WTC11 (cell line): ENCODE measurements around the gene ZNF787. TPM values are rescaled to one million over a fixed set of nuclear protein-coding genes. Genes with fewer than 3 reads are reported as not detected.
A peak's percentile ranks its signal among the peaks of the same experiment; 100 is the strongest.

ENCODE experiments used
- ATAC-seq: fragments of 200-7000 bp; cut with Tn5 transposase; 2 replicates; pipeline ENCODE4 v1.10.0; 2021; ENCODE audit warnings: mild to moderate bottlenecking, moderate library complexity
- CTCF ChIA-PET: fragments of 300-600 bp; sonication (Branson Sonifier 250); formaldehyde crosslinking; loops from one replicate; lab custom pipeline; 2021; ENCODE audit warnings: antibody characterized with exemption; lab: Charles Lee
- POLR2A ChIA-PET: fragments of 350-600 bp; sonication (Branson Sonifier 250); formaldehyde crosslinking; loops from one replicate; lab custom pipeline; 2021; ENCODE audit warnings: antibody characterized with exemption; lab: Charles Lee
- DNase-seq: peaks from one replicate; pipeline ENCODE4 v3.0.0; 2021; ENCODE audit warnings: low spot score
- H3K27ac Mint-ChIP-seq: 2 replicates; pipeline ENCODE4 v1.8.0; 2021; ENCODE audit warnings: mixed read lengths
- H3K27me3 Mint-ChIP-seq: 2 replicates; pipeline ENCODE4 v1.8.0; 2021; ENCODE audit warnings: low read depth, mild to moderate bottlenecking, moderate library complexity, mixed read lengths
- H3K36me3 Mint-ChIP-seq: 2 replicates; pipeline ENCODE4 v1.8.0; 2021; ENCODE audit warnings: mixed read lengths
- H3K4me1 Mint-ChIP-seq: 2 replicates; pipeline ENCODE4 v1.8.0; 2022; ENCODE audit warnings: mixed read lengths
- H3K4me3 Mint-ChIP-seq: 2 replicates; pipeline ENCODE4 v1.8.0; 2021; ENCODE audit warnings: mild to moderate bottlenecking, moderate library complexity, mixed read lengths
- H3K9me3 Mint-ChIP-seq: 2 replicates; pipeline ENCODE4 v1.8.0; 2021; ENCODE audit warnings: mixed read lengths
- CREB1 ChIP-seq: sonication (generic); formaldehyde crosslinking; IDR thresholded peaks from 2 replicates; pipeline ENCODE4 v1.8.0; 2023; ENCODE audit warnings: mild to moderate bottlenecking, missing genetic modification reagents
- EMX1 ChIP-seq: fragments of 250-450 bp; sonication (Bioruptor Pico); IDR thresholded peaks from 2 replicates; pipeline ENCODE4 v1.8.0; 2021; ENCODE audit warnings: mild to moderate bottlenecking
- FOXJ3 ChIP-seq: sonication (generic); formaldehyde crosslinking; IDR thresholded peaks from 2 replicates; pipeline ENCODE4 v1.9.0; 2021; ENCODE audit warnings: missing genetic modification reagents, mild to moderate bottlenecking, borderline replicate concordance
- IRF2 ChIP-seq: sonication (generic); formaldehyde crosslinking; IDR thresholded peaks from 2 replicates; pipeline ENCODE4 v1.8.0; 2022; ENCODE audit warnings: low read depth, missing genetic modification reagents, borderline replicate concordance
- JAZF1 ChIP-seq: fragments of 250-450 bp; sonication (Bioruptor Pico); IDR thresholded peaks from 2 replicates; pipeline ENCODE4 v1.9.0; 2021; ENCODE audit warnings: moderate library complexity, mild to moderate bottlenecking, inconsistent platforms
- NFATC4 ChIP-seq: fragments of 250-450 bp; sonication (Bioruptor Pico); IDR thresholded peaks from 2 replicates; pipeline ENCODE4 v1.9.0; 2021; ENCODE audit warnings: mild to moderate bottlenecking
- OVOL2 ChIP-seq: fragments of 250-450 bp; sonication (Bioruptor Pico); IDR thresholded peaks from 2 replicates; pipeline ENCODE4 v1.9.0; 2021; ENCODE audit warnings: mild to moderate bottlenecking, borderline replicate concordance
- RELA ChIP-seq: sonication (generic); formaldehyde crosslinking; IDR thresholded peaks from 2 replicates; pipeline ENCODE4 v1.8.1; 2022; ENCODE audit warnings: missing genetic modification reagents, mild to moderate bottlenecking, borderline replicate concordance
- RORB ChIP-seq: fragments of 250-450 bp; sonication (Bioruptor Pico); IDR thresholded peaks from 2 replicates; pipeline ENCODE4 v1.9.0; 2021; ENCODE audit warnings: mild to moderate bottlenecking
- SMAD3 ChIP-seq: sonication (generic); formaldehyde crosslinking; IDR thresholded peaks from 2 replicates; pipeline ENCODE4 v1.8.0; 2022; ENCODE audit warnings: missing genetic modification reagents, mild to moderate bottlenecking, borderline replicate concordance
- SOX15 ChIP-seq: fragments of 250-450 bp; sonication (Bioruptor Pico); IDR thresholded peaks from 2 replicates; pipeline ENCODE4 v1.9.0; 2021; ENCODE audit warnings: mild to moderate bottlenecking
- ZNF121 ChIP-seq: sonication (generic); formaldehyde crosslinking; IDR thresholded peaks from 2 replicates; pipeline ENCODE4 v1.8.0; 2023; ENCODE audit warnings: missing genetic modification reagents
- ZNF219 ChIP-seq: sonication (generic); formaldehyde crosslinking; IDR thresholded peaks from 2 replicates; pipeline ENCODE4 v1.8.0; 2023; ENCODE audit warnings: missing genetic modification reagents, mild to moderate bottlenecking, borderline replicate concordance
- ZNF263 ChIP-seq: sonication (generic); formaldehyde crosslinking; IDR thresholded peaks from 2 replicates; pipeline ENCODE4 v1.8.1; 2022; ENCODE audit warnings: low read depth, mild to moderate bottlenecking, moderate library complexity, missing genetic modification reagents
- ZNF317 ChIP-seq: sonication (generic); formaldehyde crosslinking; IDR thresholded peaks from 2 replicates; pipeline ENCODE4 v1.8.1; 2023; ENCODE audit warnings: low read depth, mild to moderate bottlenecking, moderate library complexity, missing genetic modification reagents, borderline replicate concordance
- ZNF671 ChIP-seq: fragments of 250-450 bp; sonication (Bioruptor Pico); IDR thresholded peaks from 2 replicates; pipeline ENCODE4 v1.8.0; 2021; ENCODE audit warnings: mild to moderate bottlenecking
- total RNA-seq: library from RNA; stranded (reverse); gene quantifications from 3 replicates; pipeline ENCODE4 v1.2.3, GENCODE V29; 2021
- TF ChIP-seq, protein P1 (sequence below): sonication (generic); formaldehyde crosslinking; IDR thresholded peaks from 2 replicates; pipeline ENCODE4 v1.8.0; 2022; ENCODE audit warnings: mild to moderate bottlenecking, missing genetic modification reagents
- TF ChIP-seq, protein P2 (sequence below): sonication (generic); formaldehyde crosslinking; IDR thresholded peaks from 2 replicates; pipeline ENCODE4 v1.8.0; 2023; ENCODE audit warnings: mild to moderate bottlenecking, missing genetic modification reagents
- TF ChIP-seq, protein P3 (sequence below): fragments of 250-450 bp; sonication (Bioruptor Pico); IDR thresholded peaks from 2 replicates; pipeline ENCODE4 v1.9.0; 2021; ENCODE audit warnings: mild to moderate bottlenecking
- TF ChIP-seq, protein P4 (sequence below): fragments of 250-450 bp; sonication (Bioruptor Pico); IDR thresholded peaks from 2 replicates; pipeline ENCODE4 v1.9.0; 2021; ENCODE audit warnings: mild to moderate bottlenecking, borderline replicate concordance
- TF ChIP-seq, protein P5 (sequence below): fragments of 250-450 bp; sonication (Bioruptor Pico); IDR thresholded peaks from 2 replicates; pipeline ENCODE4 v1.8.0; 2021; ENCODE audit warnings: mild to moderate bottlenecking
- TF ChIP-seq, protein P6 (sequence below): sonication (generic); formaldehyde crosslinking; IDR thresholded peaks from 2 replicates; pipeline ENCODE4 v1.8.0; 2022; ENCODE audit warnings: missing genetic modification reagents

Gene ZNF787
- total RNA-seq, 1 experiment from 2014 or later: 62.9 TPM

DNA sequence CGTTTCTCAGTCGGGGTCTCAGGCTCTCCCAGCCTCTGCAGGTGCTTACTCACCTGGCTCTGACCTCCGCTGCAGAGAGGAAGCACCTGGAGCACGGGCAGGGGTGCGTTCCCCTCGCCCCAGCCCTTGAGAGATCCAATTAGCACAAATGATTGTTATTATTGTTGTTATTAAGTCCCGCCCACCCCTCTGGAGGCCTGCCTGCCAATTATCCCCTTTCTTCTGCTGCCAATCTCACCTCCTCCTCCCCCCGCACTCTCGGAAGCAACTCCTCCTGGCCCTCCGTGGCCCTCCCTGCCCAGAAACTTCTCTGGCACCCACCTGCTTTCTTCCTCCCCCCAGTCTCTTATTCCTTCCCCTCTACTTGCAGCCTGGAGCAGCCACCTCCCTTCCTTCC is 8.8 kb downstream of the ZNF787 start (continued):
- TF ChIP-seq ZNF219 (CRISPR knock-in tag) (no peak), CREB1 (no peak), ZNF121 (CRISPR knock-in tag) (no peak), SMAD3 (no peak), RELA (CRISPR knock-in tag) (no peak)

DNA sequence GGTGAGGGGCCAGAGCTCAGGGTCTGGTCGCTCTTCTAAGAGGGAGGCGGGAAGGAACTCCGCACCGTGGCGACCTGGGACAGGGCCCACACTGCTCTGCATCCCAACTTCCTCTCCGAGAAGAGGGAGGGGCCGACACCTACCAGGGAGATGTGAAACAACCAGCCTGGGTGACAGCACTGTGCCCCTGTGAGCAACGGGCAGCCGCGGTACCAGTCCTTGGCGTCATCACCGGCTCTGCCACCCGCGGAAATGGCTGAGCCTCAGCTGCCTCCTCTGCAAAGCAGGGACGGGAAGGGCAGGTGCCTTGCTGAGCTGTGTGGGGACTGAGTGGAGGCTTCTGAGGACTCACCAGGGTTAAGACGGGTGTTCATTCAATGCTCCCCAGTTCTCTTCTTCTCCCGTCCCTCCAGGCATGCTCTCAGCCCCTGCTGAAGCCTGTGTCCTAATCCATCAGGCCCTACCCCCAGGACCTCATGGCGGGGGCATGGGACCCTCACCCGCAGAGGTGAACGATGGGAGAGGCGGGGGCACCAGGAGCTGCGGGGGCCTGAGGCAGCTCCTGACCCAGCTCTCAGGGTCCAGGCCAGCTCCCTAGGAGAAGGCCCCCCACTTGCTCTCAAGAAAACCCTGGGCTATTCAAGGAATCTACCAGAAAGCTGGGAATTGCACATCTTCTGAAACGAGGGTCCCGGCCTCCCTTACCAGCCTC is 9.3 kb downstream of the ZNF787 start:
- Mint-ChIP-seq H3K9me3 (no peaks in the 10 kb centered on the region), H3K27me3 (no peaks in the 10 kb centered on the region), H3K27ac (peak overlapping the region; percentile 65), H3K36me3 (no peaks in the 10 kb centered on the region), H3K4me3 (no peak overlapping the region), H3K4me1 (peaks cover 70% of the 10 kb centered on the region)
- no peak for DNase-seq
- no peak for TF ChIP-seq NFATC4 (CRISPR knock-in tag)
- TF ChIP-seq SOX15: no peak
- TF ChIP-seq, protein P1, sequence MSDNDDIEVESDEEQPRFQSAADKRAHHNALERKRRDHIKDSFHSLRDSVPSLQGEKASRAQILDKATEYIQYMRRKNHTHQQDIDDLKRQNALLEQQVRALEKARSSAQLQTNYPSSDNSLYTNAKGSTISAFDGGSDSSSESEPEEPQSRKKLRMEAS: no peak
- TF ChIP-seq OVOL2 (CRISPR knock-in tag): no peak
- TF ChIP-seq ZNF263 (CRISPR knock-in tag): no peak
- TF ChIP-seq ZNF671: no peak
- TF ChIP-seq, protein P2, sequence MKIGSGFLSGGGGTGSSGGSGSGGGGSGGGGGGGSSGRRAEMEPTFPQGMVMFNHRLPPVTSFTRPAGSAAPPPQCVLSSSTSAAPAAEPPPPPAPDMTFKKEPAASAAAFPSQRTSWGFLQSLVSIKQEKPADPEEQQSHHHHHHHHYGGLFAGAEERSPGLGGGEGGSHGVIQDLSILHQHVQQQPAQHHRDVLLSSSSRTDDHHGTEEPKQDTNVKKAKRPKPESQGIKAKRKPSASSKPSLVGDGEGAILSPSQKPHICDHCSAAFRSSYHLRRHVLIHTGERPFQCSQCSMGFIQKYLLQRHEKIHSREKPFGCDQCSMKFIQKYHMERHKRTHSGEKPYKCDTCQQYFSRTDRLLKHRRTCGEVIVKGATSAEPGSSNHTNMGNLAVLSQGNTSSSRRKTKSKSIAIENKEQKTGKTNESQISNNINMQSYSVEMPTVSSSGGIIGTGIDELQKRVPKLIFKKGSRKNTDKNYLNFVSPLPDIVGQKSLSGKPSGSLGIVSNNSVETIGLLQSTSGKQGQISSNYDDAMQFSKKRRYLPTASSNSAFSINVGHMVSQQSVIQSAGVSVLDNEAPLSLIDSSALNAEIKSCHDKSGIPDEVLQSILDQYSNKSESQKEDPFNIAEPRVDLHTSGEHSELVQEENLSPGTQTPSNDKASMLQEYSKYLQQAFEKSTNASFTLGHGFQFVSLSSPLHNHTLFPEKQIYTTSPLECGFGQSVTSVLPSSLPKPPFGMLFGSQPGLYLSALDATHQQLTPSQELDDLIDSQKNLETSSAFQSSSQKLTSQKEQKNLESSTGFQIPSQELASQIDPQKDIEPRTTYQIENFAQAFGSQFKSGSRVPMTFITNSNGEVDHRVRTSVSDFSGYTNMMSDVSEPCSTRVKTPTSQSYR: no peak
- TF ChIP-seq RORB: no peak
- TF ChIP-seq FOXJ3 (CRISPR knock-in tag): no peak
- no peak for TF ChIP-seq ZNF317 (CRISPR knock-in tag)
- TF ChIP-seq, protein P3, sequence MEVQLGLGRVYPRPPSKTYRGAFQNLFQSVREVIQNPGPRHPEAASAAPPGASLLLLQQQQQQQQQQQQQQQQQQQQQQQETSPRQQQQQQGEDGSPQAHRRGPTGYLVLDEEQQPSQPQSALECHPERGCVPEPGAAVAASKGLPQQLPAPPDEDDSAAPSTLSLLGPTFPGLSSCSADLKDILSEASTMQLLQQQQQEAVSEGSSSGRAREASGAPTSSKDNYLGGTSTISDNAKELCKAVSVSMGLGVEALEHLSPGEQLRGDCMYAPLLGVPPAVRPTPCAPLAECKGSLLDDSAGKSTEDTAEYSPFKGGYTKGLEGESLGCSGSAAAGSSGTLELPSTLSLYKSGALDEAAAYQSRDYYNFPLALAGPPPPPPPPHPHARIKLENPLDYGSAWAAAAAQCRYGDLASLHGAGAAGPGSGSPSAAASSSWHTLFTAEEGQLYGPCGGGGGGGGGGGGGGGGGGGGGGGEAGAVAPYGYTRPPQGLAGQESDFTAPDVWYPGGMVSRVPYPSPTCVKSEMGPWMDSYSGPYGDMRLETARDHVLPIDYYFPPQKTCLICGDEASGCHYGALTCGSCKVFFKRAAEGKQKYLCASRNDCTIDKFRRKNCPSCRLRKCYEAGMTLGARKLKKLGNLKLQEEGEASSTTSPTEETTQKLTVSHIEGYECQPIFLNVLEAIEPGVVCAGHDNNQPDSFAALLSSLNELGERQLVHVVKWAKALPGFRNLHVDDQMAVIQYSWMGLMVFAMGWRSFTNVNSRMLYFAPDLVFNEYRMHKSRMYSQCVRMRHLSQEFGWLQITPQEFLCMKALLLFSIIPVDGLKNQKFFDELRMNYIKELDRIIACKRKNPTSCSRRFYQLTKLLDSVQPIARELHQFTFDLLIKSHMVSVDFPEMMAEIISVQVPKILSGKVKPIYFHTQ (CRISPR knock-in tag): no peak
- TF ChIP-seq, protein P4, sequence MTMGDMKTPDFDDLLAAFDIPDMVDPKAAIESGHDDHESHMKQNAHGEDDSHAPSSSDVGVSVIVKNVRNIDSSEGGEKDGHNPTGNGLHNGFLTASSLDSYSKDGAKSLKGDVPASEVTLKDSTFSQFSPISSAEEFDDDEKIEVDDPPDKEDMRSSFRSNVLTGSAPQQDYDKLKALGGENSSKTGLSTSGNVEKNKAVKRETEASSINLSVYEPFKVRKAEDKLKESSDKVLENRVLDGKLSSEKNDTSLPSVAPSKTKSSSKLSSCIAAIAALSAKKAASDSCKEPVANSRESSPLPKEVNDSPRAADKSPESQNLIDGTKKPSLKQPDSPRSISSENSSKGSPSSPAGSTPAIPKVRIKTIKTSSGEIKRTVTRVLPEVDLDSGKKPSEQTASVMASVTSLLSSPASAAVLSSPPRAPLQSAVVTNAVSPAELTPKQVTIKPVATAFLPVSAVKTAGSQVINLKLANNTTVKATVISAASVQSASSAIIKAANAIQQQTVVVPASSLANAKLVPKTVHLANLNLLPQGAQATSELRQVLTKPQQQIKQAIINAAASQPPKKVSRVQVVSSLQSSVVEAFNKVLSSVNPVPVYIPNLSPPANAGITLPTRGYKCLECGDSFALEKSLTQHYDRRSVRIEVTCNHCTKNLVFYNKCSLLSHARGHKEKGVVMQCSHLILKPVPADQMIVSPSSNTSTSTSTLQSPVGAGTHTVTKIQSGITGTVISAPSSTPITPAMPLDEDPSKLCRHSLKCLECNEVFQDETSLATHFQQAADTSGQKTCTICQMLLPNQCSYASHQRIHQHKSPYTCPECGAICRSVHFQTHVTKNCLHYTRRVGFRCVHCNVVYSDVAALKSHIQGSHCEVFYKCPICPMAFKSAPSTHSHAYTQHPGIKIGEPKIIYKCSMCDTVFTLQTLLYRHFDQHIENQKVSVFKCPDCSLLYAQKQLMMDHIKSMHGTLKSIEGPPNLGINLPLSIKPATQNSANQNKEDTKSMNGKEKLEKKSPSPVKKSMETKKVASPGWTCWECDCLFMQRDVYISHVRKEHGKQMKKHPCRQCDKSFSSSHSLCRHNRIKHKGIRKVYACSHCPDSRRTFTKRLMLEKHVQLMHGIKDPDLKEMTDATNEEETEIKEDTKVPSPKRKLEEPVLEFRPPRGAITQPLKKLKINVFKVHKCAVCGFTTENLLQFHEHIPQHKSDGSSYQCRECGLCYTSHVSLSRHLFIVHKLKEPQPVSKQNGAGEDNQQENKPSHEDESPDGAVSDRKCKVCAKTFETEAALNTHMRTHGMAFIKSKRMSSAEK (CRISPR knock-in tag): no peak
- no peak for TF ChIP-seq EMX1 (CRISPR knock-in tag)
- TF ChIP-seq JAZF1 (CRISPR knock-in tag): no peak
- no peak for TF ChIP-seq IRF2
- TF ChIP-seq, protein P5, sequence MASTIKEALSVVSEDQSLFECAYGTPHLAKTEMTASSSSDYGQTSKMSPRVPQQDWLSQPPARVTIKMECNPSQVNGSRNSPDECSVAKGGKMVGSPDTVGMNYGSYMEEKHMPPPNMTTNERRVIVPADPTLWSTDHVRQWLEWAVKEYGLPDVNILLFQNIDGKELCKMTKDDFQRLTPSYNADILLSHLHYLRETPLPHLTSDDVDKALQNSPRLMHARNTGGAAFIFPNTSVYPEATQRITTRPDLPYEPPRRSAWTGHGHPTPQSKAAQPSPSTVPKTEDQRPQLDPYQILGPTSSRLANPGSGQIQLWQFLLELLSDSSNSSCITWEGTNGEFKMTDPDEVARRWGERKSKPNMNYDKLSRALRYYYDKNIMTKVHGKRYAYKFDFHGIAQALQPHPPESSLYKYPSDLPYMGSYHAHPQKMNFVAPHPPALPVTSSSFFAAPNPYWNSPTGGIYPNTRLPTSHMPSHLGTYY: no peak
- TF ChIP-seq, protein P6, sequence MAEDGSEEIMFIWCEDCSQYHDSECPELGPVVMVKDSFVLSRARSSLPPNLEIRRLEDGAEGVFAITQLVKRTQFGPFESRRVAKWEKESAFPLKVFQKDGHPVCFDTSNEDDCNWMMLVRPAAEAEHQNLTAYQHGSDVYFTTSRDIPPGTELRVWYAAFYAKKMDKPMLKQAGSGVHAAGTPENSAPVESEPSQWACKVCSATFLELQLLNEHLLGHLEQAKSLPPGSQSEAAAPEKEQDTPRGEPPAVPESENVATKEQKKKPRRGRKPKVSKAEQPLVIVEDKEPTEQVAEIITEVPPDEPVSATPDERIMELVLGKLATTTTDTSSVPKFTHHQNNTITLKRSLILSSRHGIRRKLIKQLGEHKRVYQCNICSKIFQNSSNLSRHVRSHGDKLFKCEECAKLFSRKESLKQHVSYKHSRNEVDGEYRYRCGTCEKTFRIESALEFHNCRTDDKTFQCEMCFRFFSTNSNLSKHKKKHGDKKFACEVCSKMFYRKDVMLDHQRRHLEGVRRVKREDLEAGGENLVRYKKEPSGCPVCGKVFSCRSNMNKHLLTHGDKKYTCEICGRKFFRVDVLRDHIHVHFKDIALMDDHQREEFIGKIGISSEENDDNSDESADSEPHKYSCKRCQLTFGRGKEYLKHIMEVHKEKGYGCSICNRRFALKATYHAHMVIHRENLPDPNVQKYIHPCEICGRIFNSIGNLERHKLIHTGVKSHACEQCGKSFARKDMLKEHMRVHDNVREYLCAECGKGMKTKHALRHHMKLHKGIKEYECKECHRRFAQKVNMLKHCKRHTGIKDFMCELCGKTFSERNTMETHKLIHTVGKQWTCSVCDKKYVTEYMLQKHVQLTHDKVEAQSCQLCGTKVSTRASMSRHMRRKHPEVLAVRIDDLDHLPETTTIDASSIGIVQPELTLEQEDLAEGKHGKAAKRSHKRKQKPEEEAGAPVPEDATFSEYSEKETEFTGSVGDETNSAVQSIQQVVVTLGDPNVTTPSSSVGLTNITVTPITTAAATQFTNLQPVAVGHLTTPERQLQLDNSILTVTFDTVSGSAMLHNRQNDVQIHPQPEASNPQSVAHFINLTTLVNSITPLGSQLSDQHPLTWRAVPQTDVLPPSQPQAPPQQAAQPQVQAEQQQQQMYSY (CRISPR knock-in tag): no peak
- ChIA-PET POLR2A (interaction anchor here (1.5 to 1.6 kb wide), 2 partner anchors 9 to 31 kb away, joined by 3 to 4 read pairs; partner anchors contain the start of gene ZNF787), CTCF (interaction anchor here (0.5 to 2.7 kb wide), 4 partner anchors 43 to 762 kb away, joined by 3 to 10 read pairs (median 6); no protein-coding TSS in a partner anchor)
- peak; percentile 6; the same call in 1 of the 2 replicates for ATAC-seq
